Measurements from ENCODE around the gene HERPUD2.
"Not testable (repeated sequence)": the region's sequence is repeated elsewhere in the genome, so short reads cannot be mapped to it uniquely, and the experiment has no call there.

The HERPUD2 gene

GRCh38 chr7:35681231-35682029 lies 13.5 kb downstream of the HERPUD2 start:
- DNase-seq (ENCODE audit: low read depth in 1 of 2, low spot score in 1 of 2): no peak

DNA sequence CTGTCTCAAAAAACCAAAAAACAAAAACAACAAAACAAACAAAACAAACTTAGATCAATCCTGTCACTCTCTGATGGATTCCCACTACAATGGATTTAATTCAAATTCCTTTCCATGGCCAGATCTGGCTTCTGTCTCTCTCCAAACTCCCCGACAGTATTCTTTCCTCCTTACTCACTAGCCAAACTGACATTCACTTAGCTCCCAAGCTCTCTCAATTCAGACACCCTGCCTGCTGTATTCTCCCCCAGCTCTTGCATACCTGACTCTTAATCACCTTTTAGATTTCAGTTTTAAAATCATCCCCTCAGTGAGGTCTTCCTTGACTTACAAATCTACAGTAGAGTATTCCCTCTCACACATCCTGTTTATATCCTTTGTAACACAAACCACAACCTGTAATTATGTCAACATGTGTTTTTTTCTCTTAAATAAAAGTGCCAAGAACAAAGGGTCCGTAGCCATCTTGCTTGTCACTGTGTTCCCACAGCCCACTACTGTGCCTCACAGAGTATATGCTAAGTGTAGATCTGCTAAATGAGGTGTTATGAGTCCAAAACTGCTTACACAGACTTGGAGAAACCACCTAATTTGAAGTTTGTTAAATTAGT lies 14.4 kb downstream of the HERPUD2 start:
- no peak for DNase-seq (ENCODE audit: low read depth in 1 of 2, low spot score in 1 of 2)

GRCh38 chr7:35677582-35678356 lies 17.2 kb downstream of the HERPUD2 start:
- DNase-seq (ENCODE audit: low read depth in 1 of 2, low spot score in 1 of 2): no peak

DNA sequence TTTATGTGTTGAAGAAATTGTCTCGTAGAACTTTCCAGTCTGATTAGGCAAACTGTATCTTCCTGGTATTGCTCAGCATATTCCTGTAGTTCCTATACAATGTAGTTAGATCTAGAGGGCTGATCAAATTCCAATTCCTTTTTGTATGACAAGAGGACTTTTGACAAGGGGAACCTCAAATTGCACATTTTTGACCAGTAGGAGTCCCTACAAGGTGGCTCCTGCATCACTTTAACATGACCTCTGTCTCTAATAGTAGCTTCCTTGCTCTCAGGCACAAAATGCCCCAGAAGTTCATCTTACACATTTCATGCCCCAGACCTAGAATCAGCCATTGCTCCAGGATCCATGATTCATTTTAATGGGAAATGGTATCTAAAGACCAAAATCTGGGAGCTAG lies 18.7 kb downstream of the HERPUD2 start:
- no peak for DNase-seq (ENCODE audit: low read depth in 1 of 2, low spot score in 1 of 2)

GRCh38 chr7:35670856-35671569 lies 23.9 kb downstream of the HERPUD2 start:
- DNase-seq (ENCODE audit: low read depth in 1 of 2, low spot score in 1 of 2): no peak

DNA sequence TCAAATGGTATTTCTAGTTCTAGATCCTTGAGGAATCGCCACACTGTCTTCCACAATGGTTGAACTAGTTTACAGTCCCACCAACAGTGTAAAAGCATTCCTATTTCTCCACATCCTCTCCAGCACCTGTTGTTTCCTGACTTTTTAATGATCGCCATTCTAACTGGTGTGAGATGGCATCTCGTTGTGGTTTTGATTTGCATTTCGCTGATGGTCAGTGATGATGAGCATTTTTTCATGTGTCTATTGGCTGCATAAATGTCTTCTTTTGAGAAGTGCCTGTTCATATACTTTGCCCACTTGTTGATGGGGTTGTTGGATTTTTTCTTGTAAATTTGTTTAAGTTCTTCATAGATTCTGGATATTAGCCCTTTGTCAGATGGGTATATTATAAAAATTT lies 34.5 kb downstream of the HERPUD2 start:
- DNase-seq (ENCODE audit: low read depth in 1 of 2, low spot score in 1 of 2): not testable (repeated sequence)

DNA sequence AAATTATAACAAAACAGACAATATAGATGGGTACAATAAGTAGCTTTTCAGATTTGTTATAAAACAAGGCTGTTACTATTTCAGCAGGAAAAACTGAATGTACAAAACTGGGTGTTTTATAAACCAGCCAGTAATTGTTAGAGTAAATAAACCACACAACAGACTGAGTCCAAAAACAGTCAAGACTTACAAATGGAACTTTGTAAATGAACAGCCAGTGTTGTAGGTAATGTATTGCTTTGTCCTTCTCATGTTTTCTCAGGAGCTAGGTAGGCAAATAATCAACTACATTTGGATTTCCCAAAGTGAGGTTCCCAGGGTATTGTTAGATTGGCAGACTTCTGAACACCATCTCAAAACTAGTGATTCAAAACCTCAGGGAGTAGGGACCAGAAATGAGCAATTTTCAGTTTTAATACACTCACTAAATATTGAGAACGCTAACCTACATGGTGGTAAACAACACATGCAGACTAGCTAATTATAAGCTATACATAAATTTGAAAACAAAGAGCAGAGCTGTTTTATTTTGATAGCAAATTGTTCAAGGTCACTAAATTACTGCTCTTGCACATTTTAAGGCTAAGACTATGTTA lies 36.2 kb downstream of the HERPUD2 start:
- no peak for DNase-seq (ENCODE audit: low read depth in 1 of 2, low spot score in 1 of 2)

- DNase-seq (ENCODE audit: low read depth in 1 of 2, low spot score in 1 of 2): no peak
Observed at GRCh38 chr7:35657125-35657524, 37.8 kb downstream of the HERPUD2 start.

GRCh38 chr7:35654558-35654957 lies 40.4 kb downstream of the HERPUD2 start:
- not testable (repeated sequence) for DNase-seq (ENCODE audit: low read depth in 1 of 2, low spot score in 1 of 2)

DNA sequence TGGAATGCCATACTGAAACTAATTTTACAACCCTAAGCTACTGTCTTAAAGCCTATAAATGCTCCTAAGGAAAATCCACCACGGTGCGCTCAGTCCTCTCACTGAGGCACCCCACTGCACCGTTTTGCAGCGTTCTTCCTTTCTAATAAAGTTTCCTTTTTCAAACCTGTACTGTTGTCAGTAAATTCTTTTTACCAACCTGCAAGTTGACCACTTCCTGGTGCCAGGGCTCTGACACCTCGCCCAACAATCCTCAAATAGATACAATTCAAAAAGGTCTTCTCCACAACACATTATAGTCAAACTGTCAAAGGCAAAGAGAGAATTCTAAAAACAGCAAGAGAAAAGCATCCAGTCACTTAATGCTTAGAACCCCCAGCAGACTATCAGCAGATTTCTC lies 42.8 kb downstream of the HERPUD2 start:
- no peak for DNase-seq (ENCODE audit: low read depth in 1 of 2, low spot score in 1 of 2)

GRCh38 chr7:35650751-35651150 lies 44.2 kb downstream of the HERPUD2 start:
- no peak for DNase-seq (ENCODE audit: low read depth in 1 of 2, low spot score in 1 of 2)

DNA sequence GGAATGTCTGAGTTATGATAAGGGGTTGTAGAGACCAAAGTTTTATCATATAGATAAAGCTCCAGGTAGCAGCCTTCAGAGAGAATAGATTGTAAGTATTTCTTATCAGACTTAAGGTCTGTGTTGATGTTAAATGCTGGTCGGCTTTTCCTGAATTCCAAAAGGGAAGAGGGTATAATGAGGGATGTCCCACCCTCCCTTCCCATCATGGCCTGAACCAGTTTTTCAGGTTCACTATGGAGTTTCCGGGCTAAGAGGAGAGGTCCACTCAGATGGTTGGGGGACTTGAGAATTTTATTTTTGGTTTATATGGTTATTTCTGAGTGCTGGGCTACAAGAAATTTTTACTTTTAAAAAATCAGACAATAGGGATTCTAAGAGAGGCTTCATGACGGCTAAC lies 45.2 kb downstream of the HERPUD2 start:
- no peak for DNase-seq (ENCODE audit: low read depth in 1 of 2, low spot score in 1 of 2)

- DNase-seq (ENCODE audit: low read depth in 1 of 2, low spot score in 1 of 2): no peak
Observed at GRCh38 chr7:35648367-35648766, 46.6 kb downstream of the HERPUD2 start.

DNA sequence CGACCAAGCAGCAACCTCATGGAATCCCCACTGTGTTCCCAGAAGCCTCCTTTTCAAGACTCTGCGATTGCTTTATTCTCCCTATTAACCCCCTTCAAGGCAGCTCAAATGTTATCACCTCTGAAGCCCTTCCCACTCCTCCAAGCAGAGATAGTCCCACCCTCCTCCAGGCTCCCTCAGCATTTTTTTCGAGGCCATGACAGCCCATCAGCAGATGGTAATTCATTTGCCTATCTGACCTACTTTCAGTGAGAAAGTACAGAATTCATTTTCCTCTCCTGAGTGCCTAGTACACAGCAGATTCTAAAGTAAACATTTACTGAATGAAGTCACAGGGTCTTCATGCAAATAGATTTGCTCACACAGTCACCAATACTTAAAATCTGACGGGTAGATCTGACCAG lies 47.8 kb downstream of the HERPUD2 start:
- no peak for DNase-seq (ENCODE audit: low read depth in 1 of 2, low spot score in 1 of 2)

- no peak for DNase-seq (ENCODE audit: low read depth in 1 of 2, low spot score in 1 of 2)
Observed at GRCh38 chr7:35646289-35647023, 48.5 kb downstream of the HERPUD2 start.

DNA sequence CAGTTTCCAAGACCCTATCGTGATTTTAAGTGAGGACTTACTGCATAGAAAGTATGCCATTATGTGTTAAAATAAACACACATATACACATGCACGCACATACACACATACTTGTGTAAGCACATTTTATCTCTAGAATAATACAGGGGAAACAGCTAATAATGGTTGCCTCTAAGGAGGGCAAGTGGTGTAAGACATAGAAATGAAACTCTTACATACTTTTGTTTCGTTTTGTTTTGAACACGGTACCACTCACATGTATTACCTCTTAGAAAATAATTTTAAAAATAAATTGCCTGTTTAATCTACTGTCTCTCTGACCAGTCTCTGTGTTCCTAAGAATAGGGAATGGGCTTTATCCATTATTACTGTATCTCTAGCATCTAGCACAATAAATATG lies 49.2 kb downstream of the HERPUD2 start:
- no peak for DNase-seq (ENCODE audit: low read depth in 1 of 2, low spot score in 1 of 2)

GRCh38 chr7:35630024-35630972 lies 64.6 kb downstream of the HERPUD2 start:
- no peak for DNase-seq (ENCODE audit: low read depth in 1 of 2, low spot score in 1 of 2)

DNA sequence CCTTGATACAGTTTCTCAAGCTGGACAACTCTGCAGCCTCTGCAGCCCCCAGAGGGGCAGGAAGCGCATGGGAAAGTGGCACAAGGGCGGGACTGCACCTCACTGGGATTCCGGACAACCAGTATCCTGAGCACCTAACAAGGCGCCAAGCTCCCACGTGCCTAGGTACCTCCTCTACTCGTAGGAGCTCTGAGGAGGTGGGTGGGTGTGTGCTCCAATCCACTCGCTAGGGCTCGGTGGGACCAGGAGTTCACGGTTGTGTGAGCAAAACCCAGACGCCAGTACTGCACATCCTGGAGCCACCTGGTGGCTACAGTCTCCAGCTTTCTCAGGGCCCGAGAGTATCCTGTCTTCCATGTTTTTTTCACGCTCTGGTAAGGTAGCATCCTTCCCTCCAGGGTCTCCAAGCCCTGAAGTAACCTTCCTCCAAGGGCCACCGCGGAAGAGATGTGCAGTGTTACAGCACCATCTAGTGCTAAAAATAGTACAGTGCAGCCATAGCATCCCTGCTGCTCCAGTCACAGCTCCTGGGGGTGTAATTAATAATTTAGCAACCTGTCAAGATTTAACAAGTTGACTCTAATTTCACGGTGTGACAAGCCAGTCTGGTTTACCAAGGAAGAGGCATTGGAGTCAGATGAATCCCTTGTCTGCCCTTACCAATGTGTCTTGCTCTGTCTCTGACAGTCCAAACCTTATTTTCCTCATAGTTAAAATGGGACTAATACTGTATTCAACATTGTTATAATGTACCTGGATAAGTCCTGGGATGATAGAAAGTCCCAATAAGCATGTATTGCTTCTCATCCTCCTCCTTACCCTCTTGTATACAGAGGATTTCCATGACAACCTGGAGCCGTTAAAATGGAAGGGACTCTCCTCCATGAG lies 70.4 kb downstream of the HERPUD2 start:
- peak; percentile 11 to 13 for DNase-seq (ENCODE audit: low read depth in 1 of 2, low spot score in 1 of 2)
